Gastrocnemius medialis (tissue), 4 donors: Measurements from ENCODE around the gene COL6A3.

ENCODE experiments used
- CTCF ChIP-seq, 5 experiments: fragments of 450-650 bp in 3 of 5; fragments of 200-600 bp in 2 of 5; sonication (generic) in 2 of 5; IDR thresholded peaks in 4 of 5; conservative IDR thresholded peaks in 1 of 5; 1 replicate in 4 of 5; 2 replicates in 1 of 5; pipeline ENCODE4 v1.5.1; 2016 to 2019; ENCODE audit warnings: antibody characterized with exemption in 5 of 5, mild to moderate bottlenecking in 3 of 5, moderate library complexity in 3 of 5
- POLR2A ChIP-seq, 2 donors: fragments of 450-650 bp; IDR thresholded peaks; one replicate each; pipeline ENCODE4 v1.6.1; 2017; ENCODE audit warnings: antibody characterized with exemption in 2 of 2, mild to moderate bottlenecking in 2 of 2, moderate library complexity in 2 of 2

DNA sequence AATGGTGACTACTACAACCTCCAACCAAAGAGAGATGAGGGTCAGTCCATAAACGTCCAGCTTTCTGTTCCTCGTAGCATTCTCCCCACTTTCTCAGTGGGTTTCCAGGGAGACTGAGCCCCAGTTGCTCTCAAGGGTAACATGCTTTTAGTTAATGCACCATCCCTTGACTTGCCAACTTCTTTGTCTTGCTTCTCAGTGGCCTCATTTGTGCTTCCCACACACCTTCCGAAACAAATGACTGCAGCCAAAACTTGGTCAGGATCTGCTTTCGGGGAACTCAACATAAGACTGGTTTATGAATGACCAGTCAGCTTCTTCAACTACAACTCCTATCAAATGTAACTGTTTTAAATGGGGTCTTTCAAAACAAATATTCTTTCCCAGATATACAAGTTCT, 94.1 kb downstream of the COL6A3 start:
- TF ChIP-seq POLR2A (IDR thresholded peaks at IDR 0.05) = no peak
- TF ChIP-seq CTCF (IDR thresholded peaks at IDR 0.05 in 4 of 5, conservative IDR thresholded peaks at IDR 0.05 in 1 of 5) = no peak
